HFFc6 (cell line): ENCODE results near the gene B3GAT3. TPM values are rescaled to one million over a fixed set of nuclear protein-coding genes. Genes with fewer than 3 reads are reported as not detected.

ENCODE experiments used
- DNase-seq: peaks from one replicate; pipeline ENCODE4 v3.0.0-alpha.2; 2018
- H3K27ac Mint-ChIP-seq: 2 replicates; pipeline ENCODE4 v1.8.0; 2020; ENCODE audit warnings: mild to moderate bottlenecking, mixed read lengths
- H3K27me3 Mint-ChIP-seq: 2 replicates; pipeline ENCODE4 v1.8.0; 2021; ENCODE audit warnings: mild to moderate bottlenecking, moderate library complexity, mixed read lengths; ENCODE audit not compliant: insufficient read depth
- H3K36me3 Mint-ChIP-seq: 2 replicates; pipeline ENCODE4 v1.8.0; 2021; ENCODE audit warnings: low read depth, mixed read lengths
- H3K4me1 Mint-ChIP-seq: 2 replicates; pipeline ENCODE4 v1.8.0; 2020; ENCODE audit warnings: low read depth, mixed read lengths
- H3K4me3 Mint-ChIP-seq: 2 replicates; pipeline ENCODE4 v1.8.0; 2020; ENCODE audit warnings: mild to moderate bottlenecking, moderate library complexity, mixed read lengths
- H3K9me3 Mint-ChIP-seq: 2 replicates; pipeline ENCODE4 v1.8.0; 2020; ENCODE audit warnings: mild to moderate bottlenecking, mixed read lengths
- total RNA-seq, 6 experiments: library from RNA; stranded (reverse); fragmentation: NEBNext Ultra II Directional; extraction: Animal tissue kit (Norgen Biotek cat#: 25700); gene quantifications; 2 replicates in 1 of 6; 3 replicates in 5 of 6; pipeline ENCODE4 v1.2.3, GENCODE V29; 2021
- TF ChIP-seq, protein P1 (sequence below): fragments of 200-600 bp; sonication (generic); IDR thresholded peaks from 2 replicates; pipeline ENCODE4 v1.5.0; 2021; ENCODE audit warnings: antibody characterized with exemption, mild to moderate bottlenecking

The B3GAT3 gene
- total RNA-seq, 6 experiments from 2014 or later, result 57.9 to 93.2 (median 63.0) TPM

DNA sequence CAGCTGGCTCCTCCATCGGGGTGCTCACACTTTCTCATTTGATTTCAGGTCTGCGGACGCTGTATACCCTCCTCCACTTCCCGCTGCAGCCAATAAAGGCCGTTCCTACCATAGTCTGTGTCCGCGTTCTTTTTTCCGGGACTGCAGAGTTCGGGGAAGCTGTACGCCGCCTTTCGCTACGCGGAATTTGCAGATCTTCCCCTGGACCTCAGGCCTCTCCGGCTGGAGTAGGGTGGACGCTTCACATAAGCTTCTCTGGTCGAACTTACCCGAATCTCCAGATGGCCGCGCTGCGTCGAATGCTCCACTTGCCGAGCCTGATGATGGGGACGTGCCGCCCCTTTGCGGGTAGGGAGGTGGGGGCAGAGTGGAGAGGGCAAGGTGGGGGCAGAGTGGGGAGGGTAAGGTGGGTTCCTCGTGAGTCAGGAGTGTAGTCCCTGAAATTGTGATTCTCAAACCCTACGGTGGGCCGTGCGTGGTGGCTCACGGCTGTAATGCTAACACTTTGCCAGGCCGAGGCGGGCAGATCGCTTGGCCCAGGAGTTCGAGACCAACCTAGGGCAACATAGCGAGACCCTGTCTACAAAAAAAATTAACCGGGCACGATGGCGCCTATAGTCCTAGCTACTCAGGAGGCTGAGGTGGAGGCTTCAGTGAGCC lies 43.9 kb upstream of the B3GAT3 start:
- TF ChIP-seq, protein P1, sequence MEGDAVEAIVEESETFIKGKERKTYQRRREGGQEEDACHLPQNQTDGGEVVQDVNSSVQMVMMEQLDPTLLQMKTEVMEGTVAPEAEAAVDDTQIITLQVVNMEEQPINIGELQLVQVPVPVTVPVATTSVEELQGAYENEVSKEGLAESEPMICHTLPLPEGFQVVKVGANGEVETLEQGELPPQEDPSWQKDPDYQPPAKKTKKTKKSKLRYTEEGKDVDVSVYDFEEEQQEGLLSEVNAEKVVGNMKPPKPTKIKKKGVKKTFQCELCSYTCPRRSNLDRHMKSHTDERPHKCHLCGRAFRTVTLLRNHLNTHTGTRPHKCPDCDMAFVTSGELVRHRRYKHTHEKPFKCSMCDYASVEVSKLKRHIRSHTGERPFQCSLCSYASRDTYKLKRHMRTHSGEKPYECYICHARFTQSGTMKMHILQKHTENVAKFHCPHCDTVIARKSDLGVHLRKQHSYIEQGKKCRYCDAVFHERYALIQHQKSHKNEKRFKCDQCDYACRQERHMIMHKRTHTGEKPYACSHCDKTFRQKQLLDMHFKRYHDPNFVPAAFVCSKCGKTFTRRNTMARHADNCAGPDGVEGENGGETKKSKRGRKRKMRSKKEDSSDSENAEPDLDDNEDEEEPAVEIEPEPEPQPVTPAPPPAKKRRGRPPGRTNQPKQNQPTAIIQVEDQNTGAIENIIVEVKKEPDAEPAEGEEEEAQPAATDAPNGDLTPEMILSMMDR, result no peak
- Mint-ChIP-seq H3K4me1 (peaks cover 26% of the 10 kb centered on the region), H3K27me3 (peaks cover 10% of the 10 kb centered on the region), H3K9me3 (peaks cover 5% of the 10 kb centered on the region; the same call in 1 of the 2 replicates), H3K36me3 (peaks cover 30% of the 10 kb centered on the region), H3K4me3 (peak overlapping the region; percentile 99), H3K27ac (peak overlapping the region; percentile 96)
- no peak for DNase-seq

DNA sequence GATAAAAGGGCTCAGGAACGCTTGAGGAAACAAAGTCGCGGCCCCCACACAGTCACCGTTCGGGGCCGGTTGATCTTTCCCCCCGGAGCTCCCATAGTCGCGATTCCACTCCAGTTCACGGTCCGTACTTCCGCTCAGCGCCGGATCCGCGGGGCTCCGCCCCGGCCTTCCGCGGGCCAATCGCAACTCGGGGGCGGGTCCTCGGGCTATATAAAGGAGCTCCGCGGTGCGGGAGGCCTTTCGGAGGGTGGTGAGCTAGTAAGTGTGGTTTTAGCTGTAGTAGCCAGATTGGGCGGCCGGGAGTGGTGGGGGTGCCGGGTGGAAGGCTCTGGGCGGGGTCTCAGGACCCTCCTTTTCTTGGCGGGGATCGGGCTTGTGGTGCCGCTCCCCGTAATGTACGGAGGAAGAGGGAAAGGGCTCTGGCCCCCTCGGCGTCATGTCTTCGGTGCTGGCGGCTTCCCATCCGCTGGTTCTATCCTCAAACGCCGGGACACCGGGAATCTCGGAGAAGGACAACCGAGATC lies 43.4 kb upstream of the B3GAT3 start, which contains the start of the genes C11orf98 and CSKMT:
Gene C11orf98 (minus strand): TSS at position 136 of the 524 bp plus-strand sequence. CDS start 41 bp downstream, at position 95.
Gene CSKMT (plus strand): TSS at position 238 of the 524 bp plus-strand sequence. CDS start 568 bp downstream, outside the sequence.
- peak; percentile 92 for DNase-seq
- Mint-ChIP-seq H3K4me1 (peaks cover 24% of the 10 kb centered on the region), H3K36me3 (peaks cover 30% of the 10 kb centered on the region), H3K27me3 (peaks cover 8% of the 10 kb centered on the region), H3K27ac (peak within 1 kb of the TSS; percentile 96), H3K4me3 (peak within 1 kb of the TSS; percentile 99), H3K9me3 (peaks cover 5% of the 10 kb centered on the region; the same call in 1 of the 2 replicates)
- TF ChIP-seq, protein P1, result no peak

- Mint-ChIP-seq H3K4me1 (peaks cover 18% of the 10 kb centered on the region), H3K27ac (peak overlapping the region; percentile 96), H3K36me3 (peaks cover 30% of the 10 kb centered on the region), H3K4me3 (peak overlapping the region; percentile 99), H3K27me3 (peaks cover 8% of the 10 kb centered on the region), H3K9me3 (peaks cover 5% of the 10 kb centered on the region; the same call in 1 of the 2 replicates)
- TF ChIP-seq, protein P1, result no peak
- no peak for DNase-seq
Observed at GRCh38 chr11:62664405-62665074, 42.8 kb upstream of the B3GAT3 start.

- Mint-ChIP-seq H3K27ac (no peak overlapping the region), H3K36me3 (no peaks in the 10 kb centered on the region), H3K4me3 (no peak overlapping the region), H3K9me3 (no peaks in the 10 kb centered on the region), H3K4me1 (peaks cover 15% of the 10 kb centered on the region), H3K27me3 (0 out of 2 replicates have a peak, but pooled peaks cover 2% of the 10 kb centered on the region)
- TF ChIP-seq, protein P1, result no peak
- DNase-seq, result no peak
Observed at GRCh38 chr11:62656796-62657429, 35.1 kb upstream of the B3GAT3 start.

GRCh38 chr11:62654297-62654696 lies 32.5 kb upstream of the B3GAT3 start:
- Mint-ChIP-seq H3K9me3 (no peaks in the 10 kb centered on the region), H3K27ac (no peak overlapping the region; the same call in 1 of the 2 replicates), H3K27me3 (0 out of 2 replicates have a peak, but pooled peaks cover 2% of the 10 kb centered on the region), H3K4me3 (peak overlapping the region; percentile 7; the same call in 1 of the 2 replicates), H3K4me1 (peaks cover 18% of the 10 kb centered on the region), H3K36me3 (no peaks in the 10 kb centered on the region; the same call in 1 of the 2 replicates)
- no peak for DNase-seq
- TF ChIP-seq, protein P1, result no peak
